GM19351 (cell line): ENCODE measurements around the gene MYL12B.
"Not testable (repeated sequence)": the region's sequence is repeated elsewhere in the genome, so short reads cannot be mapped to it uniquely, and the experiment has no call there.

Source experiments
- ATAC-seq: cut with Tn5 transposase; IDR thresholded peaks from one replicate; pipeline ENCODE4 v1.9.1; 2021; ENCODE audit warnings: mild to moderate bottlenecking, moderate library complexity; ENCODE audit not compliant: unreplicated experiment

Gene MYL12B

GRCh38 chr18:3261373-3262233 lies at the start of gene MYL12B:
Gene MYL12B (plus strand): TSS chr18:3262133. CDS start chr18:3272899, 10,766 bp downstream.
- ATAC-seq = peak; percentile 82

DNA sequence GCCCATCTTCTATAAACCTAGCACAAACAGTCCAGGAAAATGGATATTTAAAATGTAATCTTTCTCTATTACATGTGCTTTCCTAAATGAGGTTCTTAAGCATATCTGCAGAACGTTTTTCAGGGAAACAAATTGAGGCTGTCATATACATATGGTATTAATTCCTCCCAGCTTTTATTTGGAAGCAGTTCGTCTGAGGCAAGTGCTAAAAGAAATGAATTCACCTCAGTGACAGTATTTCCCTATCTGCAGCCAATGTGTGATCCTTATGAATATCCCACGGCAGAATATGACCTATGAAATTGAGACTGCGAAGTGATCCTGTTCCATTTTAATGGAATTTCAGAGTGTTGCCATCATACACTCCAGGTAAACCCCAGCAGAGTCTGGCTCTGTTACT lies 49.3 kb upstream of the MYL12B start:
- no peak for ATAC-seq

- ATAC-seq = no peak
Measured at GRCh38 chr18:3213300-3214059, 48.5 kb upstream of the MYL12B start.

DNA sequence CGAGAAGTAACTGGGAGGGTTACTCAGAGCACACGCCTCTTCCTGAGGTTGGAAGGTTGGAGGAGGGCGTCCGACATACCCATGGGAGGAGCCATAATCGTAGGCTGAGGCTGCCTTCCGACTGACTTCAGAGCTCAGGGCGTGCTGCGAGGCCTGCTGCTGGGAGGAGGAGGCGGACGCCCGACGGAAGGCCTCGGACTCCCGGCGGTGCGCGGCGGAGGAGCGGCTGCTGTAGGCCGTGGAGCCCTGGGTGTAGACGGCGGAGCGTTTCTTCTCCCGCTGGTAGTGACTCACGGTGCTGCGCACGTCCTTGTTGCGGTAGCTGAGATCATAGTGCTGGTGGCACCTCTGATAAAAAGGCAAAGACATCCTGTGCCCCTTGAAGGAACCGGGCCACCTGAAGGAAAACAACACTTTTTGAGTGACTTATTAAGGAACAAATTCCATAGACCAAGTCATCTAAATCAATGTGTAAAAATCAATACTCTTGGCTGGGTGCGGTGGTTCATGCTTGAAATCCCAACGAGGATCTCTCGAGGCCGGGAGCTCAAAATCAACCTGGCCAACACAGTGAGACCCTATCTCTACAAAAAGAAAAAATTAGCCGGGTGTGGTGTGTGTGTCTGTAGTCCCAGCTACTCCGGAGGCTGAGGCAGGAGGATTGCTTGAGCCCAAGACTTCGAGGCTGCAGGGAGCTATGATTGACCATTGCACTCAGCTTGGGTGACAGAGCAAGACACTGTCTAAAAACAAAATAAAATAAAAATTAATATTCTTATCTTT lies 46.9 kb upstream of the MYL12B start:
- ATAC-seq = no peak

- ATAC-seq = no peak
Measured at GRCh38 chr18:3216987-3217386, 44.9 kb upstream of the MYL12B start.

GRCh38 chr18:3217948-3218647 lies 43.8 kb upstream of the MYL12B start:
- ATAC-seq = no peak

DNA sequence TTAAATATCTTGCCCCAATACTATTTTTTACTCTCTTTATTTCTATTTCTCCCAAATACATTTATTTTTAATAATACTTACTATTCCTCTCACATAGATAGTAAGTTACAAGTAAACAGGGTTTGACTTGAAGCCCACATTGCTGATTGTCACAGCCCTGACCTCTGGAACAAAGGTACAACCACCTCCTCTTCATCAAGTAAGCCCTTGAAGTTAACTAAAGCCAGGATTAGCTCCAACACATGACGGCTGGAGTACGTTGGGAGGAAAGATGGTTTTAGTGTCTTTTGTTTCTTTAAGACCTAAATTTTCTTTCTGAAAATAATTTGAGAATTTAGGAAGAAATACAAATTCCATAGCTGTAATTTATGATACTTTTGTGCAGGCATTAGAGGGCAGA lies 43.1 kb upstream of the MYL12B start:
- ATAC-seq = no peak

GRCh38 chr18:3219241-3219630 lies 42.7 kb upstream of the MYL12B start:
- no peak for ATAC-seq

DNA sequence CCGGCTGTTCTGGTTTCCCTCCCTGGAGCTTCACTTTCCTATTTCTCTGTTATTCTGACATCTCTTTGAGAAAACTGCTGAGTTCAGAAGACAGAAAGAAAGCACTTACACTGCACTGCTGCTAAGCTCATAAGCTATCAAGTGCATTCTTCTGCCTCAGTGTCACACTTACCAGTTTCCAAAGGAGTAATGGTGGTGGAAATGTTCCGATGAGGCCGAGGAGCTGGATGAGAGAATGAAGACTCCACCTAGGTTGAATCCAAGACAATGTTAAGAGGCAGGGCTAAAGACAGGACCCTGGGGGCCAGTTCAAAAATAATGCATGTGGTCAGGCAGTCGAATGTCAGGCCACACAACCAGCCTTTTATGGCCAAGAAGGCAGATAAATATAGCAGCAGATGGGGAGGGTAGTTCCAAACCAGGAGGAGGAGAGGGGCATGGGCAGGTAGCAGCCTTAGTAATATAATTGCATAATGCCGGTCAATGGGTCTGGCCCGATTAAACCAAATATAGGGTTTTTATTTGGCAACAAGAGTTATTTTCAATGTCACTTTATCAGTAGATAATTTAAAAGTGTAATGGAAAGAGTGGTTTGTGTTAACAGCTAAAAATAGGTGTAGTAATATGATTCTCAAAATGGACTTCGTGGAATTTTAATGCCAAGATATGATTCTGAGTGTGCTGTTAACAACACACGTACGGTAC lies 42.1 kb upstream of the MYL12B start, which contains the start of gene MYOM1:
Gene MYOM1 (minus strand): TSS at position 338 of the 705 bp plus-strand sequence. CDS start 4,745 bp downstream, outside the sequence.
- no peak for ATAC-seq

DNA sequence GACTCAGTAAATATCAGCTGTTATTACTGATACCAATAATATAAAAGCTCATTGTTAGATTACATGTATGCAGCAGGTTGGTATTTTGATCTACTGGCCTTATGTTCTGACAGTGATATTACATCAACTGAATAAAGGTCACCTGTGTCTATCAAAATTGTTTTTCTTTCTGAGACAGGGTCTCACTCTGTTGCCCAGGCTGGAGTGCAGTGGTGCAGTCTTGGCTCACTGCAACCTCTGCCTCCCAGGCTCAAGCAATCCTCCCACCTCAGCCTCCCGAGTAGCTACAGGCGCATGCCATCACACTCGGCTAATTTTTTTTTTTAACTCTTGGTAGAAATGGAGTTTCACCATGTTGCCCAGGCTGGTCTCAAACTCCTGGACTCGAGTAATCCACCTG lies 41.1 kb upstream of the MYL12B start:
- not testable (repeated sequence) for ATAC-seq

GRCh38 chr18:3221496-3221895 lies 40.4 kb upstream of the MYL12B start:
- ATAC-seq = no peak

DNA sequence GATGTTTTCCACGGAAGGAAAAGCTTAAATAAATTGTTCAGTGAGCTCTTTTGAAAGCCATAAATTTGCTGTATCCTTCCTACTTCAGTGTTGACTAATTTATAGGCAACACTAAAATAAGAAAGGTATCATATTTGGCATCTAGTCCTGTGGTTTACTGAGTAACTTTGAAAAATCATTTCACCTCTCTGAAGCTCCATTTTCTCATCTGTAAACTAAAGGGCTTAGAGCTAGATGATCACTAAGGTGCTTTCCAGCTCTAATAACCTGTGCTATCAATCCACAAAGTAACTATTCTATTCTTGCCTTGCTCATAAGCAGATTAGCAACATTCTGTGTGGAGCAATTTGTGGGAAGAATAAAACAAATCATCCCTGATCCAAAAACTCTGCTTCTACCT lies 38.6 kb upstream of the MYL12B start:
- ATAC-seq = no peak

DNA sequence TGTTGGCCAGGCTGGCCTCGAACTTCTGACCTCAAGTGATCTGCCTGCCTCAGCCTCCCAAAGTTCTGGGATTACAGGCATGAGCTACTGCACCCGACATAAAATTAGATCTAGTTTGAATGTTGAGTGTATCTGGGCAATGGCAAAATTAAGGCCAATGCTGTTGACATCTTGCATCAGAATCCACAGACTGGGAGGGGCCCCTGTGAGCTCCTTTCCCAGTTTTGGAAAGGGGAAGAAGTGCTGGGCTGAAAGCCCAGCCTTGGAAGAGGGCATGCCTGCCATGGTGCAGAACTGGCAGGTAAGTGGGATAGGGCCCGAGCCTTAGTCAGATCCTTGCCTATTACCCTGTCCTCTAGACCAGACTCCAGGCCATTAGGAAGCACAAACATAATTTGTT lies 37.7 kb upstream of the MYL12B start:
- ATAC-seq = no peak

DNA sequence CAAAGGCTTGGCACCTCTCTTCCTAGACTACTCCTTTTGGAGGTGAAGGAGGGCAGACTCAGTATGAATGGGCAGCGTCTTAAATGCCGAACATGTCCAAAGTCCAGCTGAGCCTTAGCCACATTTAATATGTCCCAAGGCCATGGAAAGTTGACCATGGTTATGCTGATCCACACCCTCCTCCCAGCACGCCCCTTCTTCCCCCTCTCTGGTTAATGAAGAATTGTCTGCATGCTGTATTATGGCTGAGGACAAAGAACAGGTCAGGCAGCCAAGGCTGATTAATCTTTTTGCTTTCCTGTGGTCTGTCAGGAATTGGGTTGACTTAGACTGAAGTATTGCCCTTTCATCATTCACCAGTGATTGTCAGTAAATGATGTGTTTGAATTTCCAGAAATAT lies 36.3 kb upstream of the MYL12B start:
- no peak for ATAC-seq

DNA sequence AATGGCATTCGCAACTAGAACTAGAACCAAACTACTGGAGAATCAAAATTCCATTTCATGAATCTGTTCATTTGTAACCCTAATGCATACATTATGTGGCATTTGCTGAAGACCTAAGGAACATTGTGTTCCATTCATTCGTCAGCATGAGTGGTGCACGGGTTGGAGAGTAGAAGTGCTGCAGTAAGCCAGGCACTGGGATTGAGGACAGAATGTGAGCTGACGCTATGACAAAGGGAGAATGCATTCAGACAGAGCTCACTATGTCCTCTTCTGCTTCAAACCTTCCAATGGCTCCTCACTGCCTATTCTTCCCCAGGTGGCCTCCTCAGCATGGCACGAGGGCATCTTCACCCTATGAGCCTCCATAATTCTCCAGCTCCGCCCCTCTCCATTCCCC lies 35.9 kb upstream of the MYL12B start:
- ATAC-seq = no peak

DNA sequence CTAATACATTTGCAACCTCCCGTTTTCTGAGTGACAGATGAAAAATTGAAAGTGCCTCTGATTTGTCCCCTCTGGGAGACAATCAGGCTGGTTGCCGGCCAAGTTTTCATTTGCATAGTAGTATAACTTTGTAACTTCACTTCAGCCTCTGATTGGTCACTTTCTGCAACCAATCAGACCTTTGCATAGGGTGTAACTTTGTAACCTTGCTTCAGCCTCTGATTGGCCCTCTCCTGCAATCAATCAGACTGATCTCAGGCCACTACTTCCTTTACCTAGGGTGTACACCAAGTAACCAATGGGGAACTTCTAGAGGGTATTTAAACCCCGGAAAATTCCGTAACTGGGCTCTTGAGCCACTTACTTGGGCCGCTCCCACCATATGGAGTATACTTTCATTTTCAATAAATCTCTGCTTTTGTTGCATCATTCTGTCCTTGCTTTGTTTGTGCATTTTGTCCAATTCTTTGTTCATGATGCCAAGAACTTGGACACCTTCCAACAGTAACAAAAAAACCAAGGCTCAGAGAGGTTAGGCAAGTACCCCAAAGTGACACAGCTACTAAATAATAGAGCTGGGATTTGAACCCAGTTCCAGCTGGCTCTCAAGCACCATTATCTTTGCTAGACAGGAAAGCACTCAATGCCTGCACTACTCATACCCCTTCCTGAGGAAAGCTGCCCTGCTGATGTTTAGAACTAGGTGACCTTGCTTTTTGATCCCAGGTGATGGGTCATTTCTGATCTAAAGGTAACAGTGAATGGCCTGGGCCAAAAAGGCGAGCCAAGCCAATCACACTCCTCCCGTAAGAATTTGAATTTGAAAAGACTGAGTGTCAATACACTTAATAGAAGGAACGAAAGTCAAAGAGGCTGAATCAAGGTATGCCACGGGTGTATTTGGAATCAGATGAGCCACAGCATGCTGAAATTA lies 31.3 kb upstream of the MYL12B start:
- no peak for ATAC-seq

- no peak for ATAC-seq
Measured at GRCh38 chr18:3233004-3233403, 28.9 kb upstream of the MYL12B start.

GRCh38 chr18:3233433-3234168 lies 28.3 kb upstream of the MYL12B start:
- no peak for ATAC-seq
